ENCODE data around the gene MSI2. TPM values are rescaled to one million over a fixed set of nuclear protein-coding genes. Genes with fewer than 3 reads are reported as not detected.

Gene MSI2
- total RNA-seq, 4 donors from 2014 or later: 19.7 to 35.8 (median 22.4) TPM

DNA sequence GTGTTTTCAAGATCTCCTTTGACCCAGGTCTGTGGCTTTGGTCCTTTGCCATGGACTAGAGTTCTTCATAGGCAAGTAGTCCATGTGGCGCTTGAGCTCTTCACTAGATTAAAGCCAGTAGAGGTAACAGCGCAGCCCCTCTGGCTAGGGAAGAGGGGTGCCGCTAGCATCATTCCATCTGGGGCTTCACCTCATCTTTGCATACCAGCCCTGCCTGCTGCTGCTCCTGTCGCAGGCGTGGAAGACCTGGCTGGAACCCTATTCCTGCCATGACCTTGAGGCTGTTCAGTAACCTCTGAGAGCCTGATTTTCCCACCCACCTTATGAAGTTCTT, 198.4 kb downstream of the MSI2 start:
- Histone ChIP-seq H3K4me1 (peaks cover 5% of the 10 kb centered on the region), H3K36me3 (no peaks in the 10 kb centered on the region), H3K4me3 (no peak overlapping the region), H3K27me3 (no peaks in the 10 kb centered on the region), H3K27ac (no peak overlapping the region), H3K9me3 (no peaks in the 10 kb centered on the region)
- 87% methylated on average over 5 of the region's 5 CpGs for WGBS
- DNase-seq (ENCODE audit: low spot score in 2 of 2): no peak
- TF ChIP-seq POLR2A (IDR thresholded peaks at IDR 0.05): no peak
- TF ChIP-seq, protein P1, sequence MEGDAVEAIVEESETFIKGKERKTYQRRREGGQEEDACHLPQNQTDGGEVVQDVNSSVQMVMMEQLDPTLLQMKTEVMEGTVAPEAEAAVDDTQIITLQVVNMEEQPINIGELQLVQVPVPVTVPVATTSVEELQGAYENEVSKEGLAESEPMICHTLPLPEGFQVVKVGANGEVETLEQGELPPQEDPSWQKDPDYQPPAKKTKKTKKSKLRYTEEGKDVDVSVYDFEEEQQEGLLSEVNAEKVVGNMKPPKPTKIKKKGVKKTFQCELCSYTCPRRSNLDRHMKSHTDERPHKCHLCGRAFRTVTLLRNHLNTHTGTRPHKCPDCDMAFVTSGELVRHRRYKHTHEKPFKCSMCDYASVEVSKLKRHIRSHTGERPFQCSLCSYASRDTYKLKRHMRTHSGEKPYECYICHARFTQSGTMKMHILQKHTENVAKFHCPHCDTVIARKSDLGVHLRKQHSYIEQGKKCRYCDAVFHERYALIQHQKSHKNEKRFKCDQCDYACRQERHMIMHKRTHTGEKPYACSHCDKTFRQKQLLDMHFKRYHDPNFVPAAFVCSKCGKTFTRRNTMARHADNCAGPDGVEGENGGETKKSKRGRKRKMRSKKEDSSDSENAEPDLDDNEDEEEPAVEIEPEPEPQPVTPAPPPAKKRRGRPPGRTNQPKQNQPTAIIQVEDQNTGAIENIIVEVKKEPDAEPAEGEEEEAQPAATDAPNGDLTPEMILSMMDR (IDR thresholded peaks at IDR 0.05): no peak
- TF ChIP-seq POLR2AphosphoS5 (IDR thresholded peaks at IDR 0.05): no peak
- no peak for TF ChIP-seq EP300 (IDR thresholded peaks at IDR 0.05)

DNA sequence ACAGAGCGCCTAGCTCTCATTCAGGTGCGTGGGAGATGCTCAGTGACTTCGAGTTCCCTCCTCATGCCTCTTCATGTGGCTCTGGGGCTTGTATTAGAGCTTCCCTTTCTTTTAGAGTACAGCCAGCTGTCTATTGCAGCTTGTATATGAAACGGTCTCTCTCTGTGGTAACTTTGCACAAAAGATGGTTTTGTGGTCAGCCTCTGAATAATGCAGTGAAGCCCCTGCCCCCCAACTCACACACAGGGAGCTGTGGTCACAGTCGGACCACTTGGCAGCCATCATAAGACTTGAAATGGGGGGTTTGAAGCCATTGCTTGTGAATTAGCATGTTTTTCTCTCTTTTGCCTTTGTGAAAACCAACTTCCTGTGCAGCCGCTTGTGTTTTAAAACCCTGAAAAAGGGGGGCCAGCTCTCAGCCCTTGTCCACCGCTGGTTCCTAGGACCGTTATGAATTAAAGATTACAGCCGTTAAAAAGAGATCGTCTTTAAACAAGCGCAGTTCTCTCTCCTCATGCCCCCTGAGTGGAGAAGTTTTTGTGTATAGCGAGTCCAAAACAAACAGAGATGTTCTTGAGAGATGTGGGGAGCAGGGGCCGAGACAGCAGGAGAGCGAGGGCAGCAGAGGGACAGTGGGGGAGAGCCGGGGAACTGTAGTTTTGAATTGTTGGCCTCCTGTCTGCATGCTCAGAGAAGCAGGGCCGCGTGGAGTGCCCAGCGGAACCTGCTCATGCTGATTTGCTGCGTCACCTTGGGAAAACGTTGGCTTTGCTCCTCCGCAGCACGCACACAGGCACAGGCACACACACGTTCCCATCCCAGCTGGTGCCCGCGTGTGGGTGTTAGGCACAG, 199.0 kb downstream of the MSI2 start:
- Histone ChIP-seq H3K9me3 (no peaks in the 10 kb centered on the region), H3K4me1 (peaks cover 5% of the 10 kb centered on the region), H3K27ac (no peak overlapping the region), H3K27me3 (no peaks in the 10 kb centered on the region), H3K4me3 (no peak overlapping the region), H3K36me3 (no peaks in the 10 kb centered on the region)
- no peak for TF ChIP-seq POLR2AphosphoS5 (IDR thresholded peaks at IDR 0.05)
- no peak for TF ChIP-seq EP300 (IDR thresholded peaks at IDR 0.05)
- TF ChIP-seq, protein P1 (IDR thresholded peaks at IDR 0.05): no peak
- no peak for TF ChIP-seq POLR2A (IDR thresholded peaks at IDR 0.05)
- WGBS: 63% methylated on average over 25 of the region's 25 CpGs
- no peak for DNase-seq (ENCODE audit: low spot score in 2 of 2)

- Histone ChIP-seq H3K27ac (no peak overlapping the region), H3K4me3 (no peak overlapping the region)
- TF ChIP-seq EP300 (IDR thresholded peaks at IDR 0.05): no peak
- TF ChIP-seq POLR2AphosphoS5 (IDR thresholded peaks at IDR 0.05): no peak
- TF ChIP-seq, protein P1 (IDR thresholded peaks at IDR 0.05): no peak
- no peak for TF ChIP-seq POLR2A (IDR thresholded peaks at IDR 0.05)
These were observed 200.3 kb downstream of the MSI2 start for GRCh38 chr17:57456622-57457021.

DNA sequence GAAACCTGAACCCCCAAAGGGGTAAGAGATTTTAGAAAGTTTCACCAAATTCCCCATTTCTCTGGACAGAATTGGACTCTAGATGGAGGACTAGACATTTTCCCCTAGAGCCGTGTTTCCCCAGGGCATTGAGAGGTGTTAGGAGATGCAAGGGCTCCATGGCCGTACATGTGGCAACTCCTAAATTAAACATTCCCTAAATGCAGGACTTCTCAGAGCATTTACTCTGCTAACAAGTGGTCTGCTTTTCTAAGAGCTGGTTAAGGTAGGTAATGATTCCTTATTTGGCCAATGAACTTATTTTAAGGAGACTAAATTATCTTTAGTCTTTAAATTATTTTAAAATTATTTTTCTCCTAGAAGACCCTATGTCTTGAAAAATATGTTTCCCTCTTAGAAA, 200.9 kb downstream of the MSI2 start:
- Histone ChIP-seq H3K27me3 (no peaks in the 10 kb centered on the region), H3K4me3 (no peak overlapping the region), H3K36me3 (no peaks in the 10 kb centered on the region), H3K9me3 (no peaks in the 10 kb centered on the region), H3K27ac (no peak overlapping the region), H3K4me1 (peaks cover 5% of the 10 kb centered on the region)
- WGBS: 96% methylated on average over 2 of the region's 2 CpGs
- DNase-seq (ENCODE audit: low spot score in 2 of 2): no peak
- no peak for TF ChIP-seq POLR2AphosphoS5 (IDR thresholded peaks at IDR 0.05)

More at GRCh38 chr17:57456622-57457021, 200.3 kb downstream of the MSI2 start:
- Histone ChIP-seq H3K36me3 (no peaks in the 10 kb centered on the region), H3K27me3 (no peaks in the 10 kb centered on the region), H3K4me1 (peaks cover 5% of the 10 kb centered on the region), H3K9me3 (no peaks in the 10 kb centered on the region)
- 58% methylated on average over 3 of the region's 3 CpGs for WGBS
- DNase-seq (ENCODE audit: low spot score in 2 of 2): no peak

- WGBS: 89% methylated on average over 9 of the region's 9 CpGs
- TF ChIP-seq, protein P1 (IDR thresholded peaks at IDR 0.05): no peak
- no peak for TF ChIP-seq POLR2A (IDR thresholded peaks at IDR 0.05)
- TF ChIP-seq POLR2AphosphoS5 (IDR thresholded peaks at IDR 0.05): no peak
- no peak for TF ChIP-seq EP300 (IDR thresholded peaks at IDR 0.05)
- H3K4me1 ChIP-seq: peaks cover 5% of the 10 kb centered on the region
- H3K36me3 ChIP-seq: no peaks in the 10 kb centered on the region
- no peak for DNase-seq (ENCODE audit: low spot score in 2 of 2)
- no peaks in the 10 kb centered on the region for H3K27me3 ChIP-seq
- no peak overlapping the region for H3K4me3 ChIP-seq
- no peaks in the 10 kb centered on the region for H3K9me3 ChIP-seq
- H3K27ac ChIP-seq: no peak overlapping the region
These were observed 202.5 kb downstream of the MSI2 start for GRCh38 chr17:57458718-57459285.

Measured in suprapubic skin (tissue), 4 donors.